H1 (cell line): ENCODE data around the gene UNC119B. TPM values are rescaled to one million over a fixed set of nuclear protein-coding genes. Genes with fewer than 3 reads are reported as not detected.

Experiments
- ATF2 ChIP-seq: IDR thresholded peaks from 2 replicates; pipeline ENCODE4 v1.6.1; 2012; ENCODE audit warnings: low read length, inconsistent platforms
- polyA plus RNA-seq, 7 experiments: library from polyadenylated mRNA; depleted of rRNA in 3 of 7; stranded (reverse) in 5 of 7; unstranded in 2 of 7; fragments of >200 nt in 5 of 7; fragments of 200-250 nt in 2 of 7; gene quantifications; 1 replicate in 5 of 7; 2 replicates in 1 of 7; 4 replicates in 1 of 7; pipeline versions ENCODE4 v1.2.1 to v1.2.3, GENCODE V29; 2011 to 2013; ENCODE audit warnings: missing spikeins in 2 of 7, mixed read lengths in 2 of 7
- total RNA-seq: library from RNA; stranded (reverse); fragmentation: NEBNext Ultra II Directional; extraction: Animal tissue kit (Norgen Biotek cat#: 25700); gene quantifications from 2 replicates; pipeline ENCODE4 v1.2.1, GENCODE V29; 2021

UNC119B gene
- total and polyA plus RNA-seq, 2 of the 8 experiments (the other 6 are each of a cell fraction or from before 2014, with no cell fraction given) = 40.5 to 50.1 TPM

GRCh38 chr12:120686690-120687577 lies 23.3 kb upstream of the UNC119B start, which contains the start of gene MLEC (continued):
- TF ChIP-seq ATF2 = no peak
